ENCODE data around the gene NBEA. TPM values are rescaled to one million over a fixed set of nuclear protein-coding genes. Genes with fewer than 3 reads are reported as not detected.

Gene NBEA
- total RNA-seq, 1 experiment from 2014 or later: 4.1 TPM

GRCh38 chr13:35191883-35192282, 249.8 kb downstream of the NBEA start:
- Histone ChIP-seq H3K9ac (ENCODE audit: low read length) (no peak overlapping the region), H3K4me1 (ENCODE audit: control insufficient read depth in 1 of 2, insufficient read depth in 2 of 2, low read length in 2 of 2) (no peaks in the 10 kb centered on the region), H3K4me2 (ENCODE audit: low read length) (no peak overlapping the region), H3K9me2 (ENCODE audit: insufficient read depth) (no peaks in the 10 kb centered on the region), H4K20me1 (ENCODE audit: insufficient read depth) (no peaks in the 10 kb centered on the region), H3K27me3 (ENCODE audit: insufficient read depth, low read length) (no peaks in the 10 kb centered on the region), H2AFZ (ENCODE audit: low read depth, low read length, poor library complexity, severe bottlenecking) (no peak overlapping the region), H3K36me3 (ENCODE audit: control insufficient read depth in 1 of 2, insufficient read depth in 2 of 2, low read length in 2 of 2) (no peaks in the 10 kb centered on the region), H3K4me3 (replicated peaks in 1 of 2; ENCODE audit: low read depth in 1 of 2, low read length in 2 of 2) (no peak overlapping the region), H3K27ac (ENCODE audit: low read depth, low read length) (no peak overlapping the region), H3K9me3 (ENCODE audit: control insufficient read depth in 1 of 2, insufficient read depth in 1 of 2, low read depth in 1 of 2, low read length in 2 of 2) (no peaks in the 10 kb centered on the region), H3K79me2 (ENCODE audit: insufficient read depth, low read length) (no peaks in the 10 kb centered on the region)
- DNase-seq (ENCODE audit: low read depth, low spot score): no peak
- no peak for ATAC-seq
- RAD21 ChIA-PET (ENCODE audit: low non-redundant PET in 1 of 2, low total read pairs in 2 of 2, uncharacterized antibody in 2 of 2, unreplicated experiment in 2 of 2): no interaction called here
- intact Hi-C loops (cut with micrococcal nuclease): no loop called here
- TF ChIP-seq MAX (IDR thresholded peaks at IDR 0.05) (no peak), RAD21 (IDR thresholded peaks at IDR 0.05; ENCODE audit: low read depth) (no peak), POLR2A (IDR thresholded peaks at IDR 0.05; ENCODE audit: borderline replicate concordance, extremely low read depth, insufficient read depth, insufficient read length) (no peak), JUND (IDR thresholded peaks at IDR 0.05) (no peak), CTCF (IDR thresholded peaks at IDR 0.05 in 2 of 3, conservative IDR thresholded peaks at IDR 0.05 in 1 of 3; ENCODE audit: borderline replicate concordance in 1 of 3, insufficient read depth in 1 of 3, low read depth in 2 of 3, low read length in 2 of 3) (no peak), ZFX (IDR thresholded peaks at IDR 0.05) (no peak), SP1 (IDR thresholded peaks at IDR 0.05; ENCODE audit: low read depth) (no peak), YY1 (IDR thresholded peaks at IDR 0.05; ENCODE audit: extremely low read depth, insufficient replicate concordance, low read depth, low read length) (no peak), ZNF274 (IDR thresholded peaks at IDR 0.05; ENCODE audit: low read depth, low read length) (no peak), ELF1 (IDR thresholded peaks at IDR 0.05; ENCODE audit: borderline replicate concordance, low read depth) (no peak)
- CTCF ChIA-PET: no interaction called here
- BruUV-seq (replicated peaks): no TSS peak
- POLR2A ChIA-PET: no interaction called here
